NB4 (cell line): ENCODE data around the gene LPAR2.

Experiments
- CTCF ChIP-seq: IDR thresholded peaks from one replicate; pipeline ENCODE4 v1.5.1; 2012; ENCODE audit warnings: low read depth, low read length
- POLR2A ChIP-seq: IDR thresholded peaks from 2 replicates; pipeline ENCODE4 v1.6.1; 2011; ENCODE audit warnings: mild to moderate bottlenecking; ENCODE audit not compliant: insufficient read length; ENCODE audit errors: extremely low read depth

GRCh38 chr19:19587771-19588170 is 40.2 kb downstream of the LPAR2 start:
- TF ChIP-seq CTCF (no peak), POLR2A (no peak)
